GM18507 (cell line): ENCODE results near the gene NUDT3.
"Not testable (repeated sequence)": the region's sequence is repeated elsewhere in the genome, so short reads cannot be mapped to it uniquely, and the experiment has no call there.

Experiments used
- DNase-seq: peaks from one replicate; pipeline ENCODE4 v3.0.0; 2011; ENCODE audit warnings: low read depth; ENCODE audit not compliant: insufficient read length; ENCODE audit errors: extremely low spot score
- FAIRE-seq: peaks from 2 replicates; lab custom pipeline; 2011; peaks lifted over from hg19 to GRCh38; lab: Jason Lieb, UNC

NUDT3 gene

GRCh38 chr6:34396518-34396917, 4.0 kb upstream of the NUDT3 start:
- FAIRE-seq, result no peak
- DNase-seq, result no peak

- DNase-seq, result no peak
Measured at GRCh38 chr6:34393966-34394305, 1.5 kb upstream of the NUDT3 start.

DNA sequence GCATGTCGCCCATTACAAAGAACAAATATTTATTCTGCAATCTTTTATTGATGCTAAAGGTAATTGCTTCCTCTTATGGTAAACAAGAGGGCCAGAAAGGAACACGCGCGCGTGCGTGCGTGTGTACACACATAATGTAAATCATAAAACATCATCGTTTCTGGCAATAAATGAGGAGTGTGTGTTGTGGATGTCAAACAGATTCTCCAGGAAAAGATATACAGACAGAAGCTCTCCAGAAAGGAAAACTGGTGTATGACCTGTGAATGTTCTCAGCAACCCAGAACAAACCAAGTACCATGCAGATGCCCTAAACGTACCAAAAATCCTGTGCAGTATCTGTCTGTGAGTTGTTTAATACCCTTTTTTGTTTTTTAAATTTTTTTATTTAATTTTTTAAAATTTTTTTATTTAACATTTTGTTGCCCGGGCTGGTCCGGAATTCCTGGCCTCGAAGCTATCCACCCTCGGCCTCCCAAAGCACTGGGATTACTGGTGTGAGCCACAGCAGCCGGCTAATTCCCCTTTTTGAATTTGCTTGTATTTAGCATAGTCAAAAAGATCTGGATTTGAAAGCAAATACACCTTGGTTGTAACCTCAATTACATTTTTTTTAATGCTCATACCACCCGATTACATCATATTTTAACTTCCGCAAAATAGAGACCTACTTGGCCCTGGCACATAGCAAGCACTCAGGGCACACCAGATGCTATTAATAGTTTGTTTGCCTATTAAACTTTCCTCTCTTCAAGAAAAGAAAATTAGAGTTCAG, 909 bp upstream of the NUDT3 start:
- FAIRE-seq (no peak), DNase-seq (no peak)

More at GRCh38 chr6:34393966-34394305, 1.5 kb upstream of the NUDT3 start:
- no peak for FAIRE-seq

GRCh38 chr6:34391786-34392496, 528 bp downstream of the NUDT3 start:
- DNase-seq, result peak; percentile 23
- FAIRE-seq, result no peak

DNA sequence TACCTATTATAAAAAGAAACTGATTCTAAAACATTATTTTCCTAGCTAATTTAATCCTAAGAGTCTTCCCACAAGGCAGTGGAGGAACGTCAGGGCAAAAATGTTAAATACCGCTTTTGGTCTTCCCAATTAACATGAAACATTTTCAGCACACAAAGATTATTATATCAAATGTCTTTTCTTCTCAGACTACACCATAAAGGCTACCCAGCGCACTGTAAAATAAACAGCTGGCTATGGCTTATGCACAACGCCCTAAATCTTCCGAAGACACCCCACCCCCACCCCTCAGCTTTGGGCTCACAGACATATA, 1.0 kb downstream of the NUDT3 start:
- DNase-seq (no peak), FAIRE-seq (peak; percentile 5)

- DNase-seq, result no peak
- FAIRE-seq, result peak; percentile 5
Measured at GRCh38 chr6:34390531-34391472, 1.7 kb downstream of the NUDT3 start.

DNA sequence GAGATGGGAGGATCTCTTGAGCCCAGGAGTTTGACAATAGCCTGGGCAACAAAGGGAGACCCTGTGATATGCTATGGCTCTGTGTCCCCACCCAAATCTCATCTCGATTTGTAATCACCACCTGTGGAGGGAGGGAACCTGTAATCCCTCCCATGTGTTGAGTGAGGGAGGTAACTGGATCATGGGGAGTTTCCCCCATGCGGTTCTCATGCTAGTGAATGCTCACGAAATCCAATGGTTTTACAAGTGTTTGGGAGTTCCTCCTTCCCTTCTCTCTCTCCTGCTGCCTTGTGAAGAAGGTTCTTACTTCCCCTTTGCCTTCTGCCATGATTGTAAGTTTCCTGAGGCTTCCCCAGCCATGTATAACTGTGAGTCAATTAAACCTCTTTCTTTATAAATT, 3.4 kb downstream of the NUDT3 start:
- DNase-seq, result no peak
- FAIRE-seq, result no peak

DNA sequence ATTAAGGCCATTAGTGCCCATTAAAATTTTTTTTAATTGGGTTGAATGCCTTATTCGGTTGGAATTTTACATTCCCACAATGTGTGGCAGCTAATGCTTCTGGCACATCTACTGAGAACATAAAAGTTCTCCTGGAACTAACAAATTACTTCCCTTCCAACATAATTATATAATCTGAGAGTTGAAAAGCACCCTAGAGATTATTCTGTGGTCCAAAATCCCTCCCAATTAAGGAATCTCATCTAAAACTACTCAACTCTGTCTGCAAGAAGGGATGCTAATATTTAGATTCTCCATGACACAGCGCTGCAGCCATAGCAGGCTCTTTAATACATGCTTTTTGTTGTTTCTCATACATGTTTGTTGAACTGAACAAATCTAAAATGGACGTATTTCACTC, 4.0 kb downstream of the NUDT3 start:
- no peak for FAIRE-seq
- no peak for DNase-seq

DNA sequence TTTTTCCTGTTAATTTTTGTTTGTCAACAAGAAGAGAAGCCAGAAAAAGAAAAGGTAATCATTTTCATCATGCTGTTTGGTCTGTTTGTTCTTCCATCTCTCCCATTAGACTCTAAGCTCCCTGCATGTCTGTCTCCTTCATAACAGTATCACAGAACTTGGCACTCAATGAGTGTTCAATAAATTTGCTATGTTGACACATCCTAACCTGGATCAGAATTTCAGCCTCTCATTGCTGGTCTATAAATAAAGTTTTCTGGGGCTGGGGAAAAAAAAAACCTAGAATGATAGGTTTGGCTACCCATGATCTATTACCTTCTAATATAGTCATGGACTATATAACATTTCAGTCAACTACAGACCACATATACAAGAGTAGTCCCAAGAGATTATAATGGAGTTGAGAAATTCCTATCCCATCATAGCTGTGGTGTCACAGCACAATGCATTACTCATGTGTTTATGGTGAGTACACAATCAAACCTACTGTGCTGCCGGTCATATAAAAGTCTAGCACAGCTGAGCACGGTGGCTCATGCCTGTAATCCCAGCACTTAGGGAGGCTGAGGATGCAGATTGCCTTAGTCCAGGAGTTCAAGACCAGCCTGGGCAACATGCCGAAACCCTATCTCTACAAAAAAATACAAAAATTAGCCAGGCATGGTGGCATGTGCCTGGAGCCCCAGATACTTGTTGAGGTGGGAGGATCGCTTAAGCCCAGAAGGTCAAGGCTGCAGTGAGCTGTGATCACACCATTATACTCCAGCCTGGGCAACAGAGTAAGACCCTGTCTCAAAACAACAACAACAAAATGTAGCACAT, 5.9 kb downstream of the NUDT3 start:
- FAIRE-seq (no peak), DNase-seq (no peak)

DNA sequence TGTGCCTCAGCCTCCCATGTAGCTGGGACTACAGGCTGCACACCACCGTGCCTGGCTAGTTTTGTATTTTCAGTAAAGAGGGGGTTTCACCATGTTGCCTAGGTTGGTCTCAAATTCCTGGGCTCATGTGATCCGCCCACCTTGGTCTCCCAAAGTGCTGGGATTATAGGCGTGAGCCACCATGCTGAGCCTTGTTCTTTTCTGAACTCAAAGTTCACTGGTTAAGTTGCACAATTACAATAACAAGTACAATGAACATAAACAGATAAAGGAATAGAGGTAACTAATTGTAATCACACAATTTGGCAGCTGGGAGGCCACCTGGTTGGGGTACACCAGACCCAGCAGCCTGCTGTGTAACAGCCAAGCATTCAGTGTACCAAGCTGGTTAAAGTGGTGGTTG, 6.7 kb downstream of the NUDT3 start:
- DNase-seq, result no peak
- no peak for FAIRE-seq

- FAIRE-seq (no peak), DNase-seq (no peak)
Measured at GRCh38 chr6:34384321-34385153, 7.9 kb downstream of the NUDT3 start.

- DNase-seq, result no peak
- FAIRE-seq, result no peak
Measured at GRCh38 chr6:34383656-34384320, 8.7 kb downstream of the NUDT3 start.

DNA sequence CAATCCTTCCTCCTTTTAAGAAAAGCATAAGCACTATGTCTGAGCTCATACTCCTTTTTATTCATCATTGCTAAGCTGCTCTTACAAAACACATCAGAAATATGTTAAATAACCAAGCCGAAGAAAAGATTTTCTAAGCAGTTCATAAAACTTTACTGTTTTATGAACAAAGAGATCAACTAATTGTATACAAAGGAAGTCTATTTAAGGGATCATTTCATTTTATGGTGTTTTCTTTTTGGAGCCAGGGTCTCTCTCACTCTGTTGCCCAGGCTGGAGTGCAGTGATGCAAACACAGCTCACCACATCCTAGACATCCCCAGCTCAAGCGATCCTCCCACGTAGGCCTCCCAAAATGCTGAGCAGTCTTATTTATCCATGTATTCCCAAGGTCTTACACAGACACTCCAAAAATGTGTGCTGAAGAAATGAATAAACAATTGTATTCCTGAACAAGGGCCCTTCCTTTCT, 9.3 kb downstream of the NUDT3 start:
- FAIRE-seq (no peak), DNase-seq (no peak)

DNA sequence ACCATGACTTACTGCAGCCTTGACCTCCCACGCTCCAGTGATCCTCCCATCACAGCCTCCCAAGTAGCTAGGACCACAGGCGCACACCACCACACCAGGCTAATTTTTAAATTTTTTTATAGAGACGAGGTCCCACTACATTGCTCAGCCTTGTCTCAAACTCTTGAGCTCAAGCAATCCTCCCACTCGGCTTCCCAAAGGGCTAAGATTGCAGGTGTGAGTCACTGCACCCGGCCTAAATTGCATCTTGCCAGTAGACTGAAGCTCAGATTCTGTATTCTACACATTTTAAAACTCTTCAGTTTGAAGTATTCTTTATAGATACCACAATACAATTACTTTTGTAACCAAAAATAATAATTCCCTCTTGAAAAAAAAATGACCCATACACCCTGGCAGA, 11.4 kb downstream of the NUDT3 start:
- no peak for DNase-seq
- FAIRE-seq, result no peak

GRCh38 chr6:34378470-34378869, 14.0 kb downstream of the NUDT3 start:
- no peak for FAIRE-seq

GRCh38 chr6:34377984-34378383, 14.5 kb downstream of the NUDT3 start:
- no peak for DNase-seq
- no peak for FAIRE-seq

More at GRCh38 chr6:34378470-34378869, 14.0 kb downstream of the NUDT3 start:
- DNase-seq, result no peak

DNA sequence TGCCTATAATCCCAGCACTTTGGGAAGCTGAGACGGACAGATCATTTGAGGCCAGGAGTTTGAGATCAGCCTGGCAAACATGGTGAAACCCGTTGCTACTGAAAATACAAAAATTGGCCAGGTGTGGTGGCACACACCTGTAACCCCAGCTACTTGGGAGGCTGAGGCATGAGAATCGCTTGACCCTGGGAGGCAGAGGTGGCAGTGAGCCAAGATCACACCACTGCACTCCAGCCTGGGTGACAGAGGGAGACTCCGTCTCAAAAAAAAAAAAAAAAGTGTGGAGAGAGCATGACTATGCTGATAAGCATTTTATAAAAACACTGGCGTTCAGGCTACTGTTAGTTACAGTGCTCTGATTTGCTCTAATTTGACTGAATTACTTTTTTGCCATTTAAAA, 14.9 kb downstream of the NUDT3 start:
- DNase-seq, FAIRE-seq: not testable (repeated sequence)

DNA sequence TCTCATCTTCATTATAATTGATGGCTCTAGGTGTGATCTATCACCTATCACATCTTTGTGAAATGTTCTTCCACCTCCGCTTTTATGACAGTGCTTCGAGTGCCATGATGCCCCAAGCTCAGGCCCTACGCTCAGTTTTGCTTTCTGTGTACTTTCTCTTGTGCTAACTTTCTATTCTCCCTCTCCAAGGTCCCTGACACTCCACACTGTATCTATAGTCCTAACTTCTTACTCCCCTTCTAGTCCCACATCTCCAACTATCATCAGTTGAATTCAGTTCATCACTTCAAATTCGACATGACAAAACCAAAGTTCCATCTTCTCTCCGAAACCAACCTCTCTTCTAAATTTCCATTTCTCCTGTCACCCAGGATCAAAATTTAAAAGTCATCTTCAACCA, 16.6 kb downstream of the NUDT3 start:
- FAIRE-seq (no peak), DNase-seq (no peak)
